Urothelium cell line (cell line): ENCODE data around the gene CCM2L.

ENCODE experiments used
- DNase-seq: peaks from one replicate; pipeline ENCODE4 v3.0.0; 2011; ENCODE audit warnings: low spot score, mixed read lengths
- FAIRE-seq: peaks from 2 replicates; lab custom pipeline; 2011; peaks lifted over from hg19 to GRCh38; lab: Jason Lieb, UNC

The CCM2L gene

DNA sequence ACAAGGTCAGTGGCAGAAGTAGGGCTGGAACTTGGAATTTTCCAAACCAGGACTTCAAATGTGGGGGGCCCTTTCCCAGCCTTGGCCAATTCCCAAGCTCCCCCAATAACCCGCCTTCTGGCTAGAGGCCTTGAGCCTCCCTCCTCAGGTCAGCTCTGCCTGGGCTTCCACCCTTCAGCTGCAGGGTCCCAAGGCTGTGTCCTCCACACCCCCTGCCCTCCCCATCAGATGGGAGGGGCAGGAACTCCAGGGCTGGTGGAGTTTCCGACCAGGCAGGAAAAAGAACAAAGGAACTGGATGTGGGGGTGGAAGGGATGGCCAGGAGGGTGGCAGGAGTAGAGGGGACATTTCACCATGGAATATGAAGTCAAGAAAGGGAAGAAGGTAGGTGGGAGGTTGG is at the start of gene CCM2L:
Gene CCM2L (plus strand): TSS at position 338 of the 400 bp plus-strand sequence. CDS start 17 bp downstream, at position 355.
- FAIRE-seq (no peak), DNase-seq (no peak)

GRCh38 chr20:31962761-31963160 is 47.5 kb upstream of the CCM2L start:
- no peak for FAIRE-seq

DNA sequence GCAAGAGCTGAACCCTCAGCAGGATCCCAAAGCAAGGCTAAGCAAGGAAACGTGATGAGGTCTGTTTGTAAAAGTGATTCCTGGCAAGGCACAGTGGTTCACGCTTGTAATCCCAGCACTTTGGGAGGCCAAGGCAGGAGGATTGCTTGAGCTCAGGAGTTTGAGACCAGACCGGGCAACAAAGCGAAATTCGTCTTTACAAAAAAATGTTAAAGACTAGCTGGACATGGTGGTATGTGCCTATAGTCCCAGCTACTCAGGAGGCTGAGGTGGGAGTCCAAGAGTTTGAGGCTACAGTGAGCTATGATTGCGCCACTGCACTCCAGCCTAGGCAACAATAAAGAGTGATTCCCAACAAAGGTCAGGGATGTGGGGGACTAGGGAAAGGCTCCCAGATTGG is 46.3 kb upstream of the CCM2L start:
- DNase-seq (no peak), FAIRE-seq (no peak)

More at GRCh38 chr20:31962761-31963160, 47.5 kb upstream of the CCM2L start:
- DNase-seq = no peak

DNA sequence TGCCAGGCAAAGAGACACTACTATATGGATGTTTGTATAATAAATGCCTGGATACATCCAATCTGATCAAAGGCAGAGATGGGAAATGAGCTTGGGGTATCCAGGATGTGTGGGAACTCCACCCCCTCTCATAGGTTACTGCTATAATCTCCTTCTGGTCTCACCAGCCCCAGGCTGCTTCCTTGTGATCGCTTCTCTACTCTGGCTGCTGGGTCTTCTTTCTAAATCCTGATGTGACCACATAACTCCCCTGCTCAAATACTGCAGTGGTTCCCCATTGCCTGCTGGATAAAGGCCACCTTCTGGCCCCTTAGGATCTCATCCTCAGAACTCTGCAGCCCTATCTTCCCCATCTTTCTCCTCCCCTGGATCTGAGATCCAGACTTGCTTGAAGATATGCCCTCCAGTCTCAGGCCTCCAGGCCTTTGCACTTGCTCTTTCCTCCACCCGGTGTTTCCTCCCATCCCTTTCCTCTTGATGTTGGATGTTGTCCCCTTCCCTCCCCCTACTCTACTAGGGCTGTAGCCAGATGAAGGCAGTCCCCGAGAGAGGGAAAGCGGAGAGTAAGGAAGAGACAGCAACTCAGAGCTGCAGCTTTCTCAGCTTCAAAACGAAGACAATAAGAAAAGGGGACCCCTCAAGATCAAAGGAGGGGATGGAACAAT is 43.1 kb upstream of the CCM2L start:
- FAIRE-seq = no peak
- no peak for DNase-seq

DNA sequence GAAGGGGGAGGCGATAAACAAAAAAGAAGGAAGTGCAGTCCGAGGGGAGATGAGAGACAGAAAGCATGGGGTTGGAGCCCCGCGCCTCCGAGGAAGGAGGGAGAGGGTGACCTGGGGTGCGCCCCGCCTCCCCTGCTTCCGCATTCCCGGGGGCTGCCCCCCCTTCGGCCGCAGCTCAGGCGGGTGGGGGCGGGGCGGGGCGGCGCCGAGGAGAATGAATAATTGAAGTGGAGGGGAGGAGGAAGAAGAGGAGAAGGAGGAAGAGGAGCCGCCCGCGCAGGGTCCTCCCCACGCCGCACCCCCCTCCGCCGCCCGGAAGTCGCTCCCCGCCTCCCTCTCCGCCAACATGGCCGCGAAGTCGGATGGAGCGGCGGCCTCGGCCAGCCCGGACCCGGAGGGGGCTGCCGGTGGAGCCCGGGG is 42.4 kb upstream of the CCM2L start, which contains the start of gene XKR7:
Gene XKR7 (plus strand): TSS at position 322 of the 420 bp plus-strand sequence. CDS start 25 bp downstream, at position 347.
- FAIRE-seq = no peak
- DNase-seq = no peak

DNA sequence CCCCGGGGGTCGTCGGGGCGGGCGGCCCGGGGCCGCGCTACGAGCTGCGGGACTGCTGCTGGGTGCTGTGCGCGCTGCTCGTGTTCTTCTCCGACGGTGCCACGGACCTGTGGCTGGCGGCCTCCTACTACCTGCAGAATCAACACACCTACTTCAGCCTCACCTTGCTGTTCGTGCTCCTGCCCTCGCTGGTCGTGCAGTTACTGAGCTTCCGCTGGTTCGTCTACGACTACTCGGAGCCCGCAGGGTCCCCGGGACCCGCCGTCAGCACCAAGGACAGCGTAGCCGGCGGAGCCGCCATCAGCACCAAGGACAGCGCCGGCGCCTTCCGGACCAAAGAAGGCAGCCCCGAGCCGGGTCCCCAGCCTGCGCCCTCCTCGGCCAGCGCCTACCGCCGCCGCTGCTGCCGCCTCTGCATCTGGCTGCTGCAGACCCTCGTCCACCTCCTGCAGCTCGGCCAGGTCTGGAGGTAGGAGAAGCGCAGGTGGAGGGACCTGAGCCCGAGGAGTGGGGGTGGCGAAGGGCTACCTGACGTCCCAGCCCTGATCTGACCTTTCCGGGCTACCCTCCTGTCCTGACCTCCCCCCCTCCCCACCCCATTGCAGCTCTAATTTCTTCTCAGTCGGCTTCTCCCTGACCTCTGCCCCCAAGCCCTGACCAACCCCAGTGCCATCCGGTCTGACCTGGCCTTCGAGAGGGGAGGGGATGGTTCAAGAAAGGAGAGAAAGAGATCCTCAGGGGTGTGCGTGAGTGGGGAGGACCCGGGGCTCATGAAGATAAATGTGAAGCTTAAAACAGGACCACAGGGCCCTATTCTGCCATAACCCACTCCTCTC is 41.7 kb upstream of the CCM2L start:
- DNase-seq (peak; percentile 95), FAIRE-seq (no peak)

DNA sequence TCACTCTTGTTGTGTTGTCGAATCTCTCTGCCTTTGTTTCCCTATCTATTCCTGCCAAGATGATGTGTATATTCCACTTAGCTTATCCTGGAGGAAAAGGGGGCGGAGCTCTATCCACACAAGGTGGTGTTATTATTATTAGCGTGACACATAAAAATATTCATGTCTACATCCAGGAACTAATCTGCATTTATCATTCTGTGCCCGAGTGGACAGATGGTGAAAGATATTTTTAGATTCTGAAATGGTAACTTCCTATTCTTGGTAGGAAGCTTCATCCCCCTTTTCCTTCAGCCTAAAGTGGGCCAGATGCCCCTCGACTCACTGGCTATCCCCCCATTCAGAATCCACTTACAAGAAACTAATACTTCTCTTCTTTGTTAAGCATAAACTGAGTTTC is 40.2 kb upstream of the CCM2L start:
- no peak for DNase-seq
- no peak for FAIRE-seq

- FAIRE-seq (no peak), DNase-seq (no peak)
These were observed 37.7 kb upstream of the CCM2L start for GRCh38 chr20:31972471-31973021.

DNA sequence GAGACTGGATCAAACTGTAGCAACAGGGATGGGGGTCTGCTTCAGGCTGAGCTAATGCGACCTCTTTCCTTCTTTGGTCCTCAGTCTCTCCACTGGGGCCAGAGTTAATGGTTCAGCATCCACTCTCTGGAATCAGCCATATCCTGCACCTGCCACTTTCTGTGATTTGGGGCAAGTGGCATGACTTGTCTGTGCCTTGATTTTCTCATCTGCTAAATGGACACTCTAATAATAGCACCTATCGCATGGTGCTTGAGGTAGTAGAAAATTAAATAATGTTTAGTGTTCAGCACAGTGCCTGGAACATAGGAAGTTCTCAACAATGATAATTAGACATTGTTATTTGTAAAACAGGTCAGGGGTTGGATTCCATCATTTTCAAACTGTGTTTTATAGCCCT is 35.9 kb upstream of the CCM2L start:
- FAIRE-seq (no peak), DNase-seq (no peak)

GRCh38 chr20:31974951-31975487 is 35.2 kb upstream of the CCM2L start:
- FAIRE-seq = no peak
- no peak for DNase-seq

DNA sequence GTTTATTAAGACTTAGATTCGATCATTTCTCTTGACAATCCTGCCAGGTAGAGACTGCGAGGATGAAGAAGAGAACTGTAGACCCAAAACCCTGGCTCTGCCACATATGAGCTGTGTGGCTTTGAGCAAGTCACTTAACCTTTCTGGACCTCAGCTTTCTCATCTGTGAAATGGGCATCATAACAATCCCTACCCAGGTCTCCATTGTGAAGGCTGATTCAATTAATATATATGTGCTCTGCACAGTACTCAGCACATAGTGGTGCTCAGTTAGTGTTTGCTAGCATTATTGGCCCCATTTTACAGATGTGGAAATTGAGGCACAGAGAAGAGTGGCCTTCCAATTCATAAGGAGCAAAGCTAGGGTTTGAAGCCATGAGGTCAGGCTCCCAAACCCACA is 34.4 kb upstream of the CCM2L start:
- FAIRE-seq (no peak), DNase-seq (no peak)

GRCh38 chr20:31977080-31977479 is 33.2 kb upstream of the CCM2L start:
- DNase-seq (no peak), FAIRE-seq (no peak)

DNA sequence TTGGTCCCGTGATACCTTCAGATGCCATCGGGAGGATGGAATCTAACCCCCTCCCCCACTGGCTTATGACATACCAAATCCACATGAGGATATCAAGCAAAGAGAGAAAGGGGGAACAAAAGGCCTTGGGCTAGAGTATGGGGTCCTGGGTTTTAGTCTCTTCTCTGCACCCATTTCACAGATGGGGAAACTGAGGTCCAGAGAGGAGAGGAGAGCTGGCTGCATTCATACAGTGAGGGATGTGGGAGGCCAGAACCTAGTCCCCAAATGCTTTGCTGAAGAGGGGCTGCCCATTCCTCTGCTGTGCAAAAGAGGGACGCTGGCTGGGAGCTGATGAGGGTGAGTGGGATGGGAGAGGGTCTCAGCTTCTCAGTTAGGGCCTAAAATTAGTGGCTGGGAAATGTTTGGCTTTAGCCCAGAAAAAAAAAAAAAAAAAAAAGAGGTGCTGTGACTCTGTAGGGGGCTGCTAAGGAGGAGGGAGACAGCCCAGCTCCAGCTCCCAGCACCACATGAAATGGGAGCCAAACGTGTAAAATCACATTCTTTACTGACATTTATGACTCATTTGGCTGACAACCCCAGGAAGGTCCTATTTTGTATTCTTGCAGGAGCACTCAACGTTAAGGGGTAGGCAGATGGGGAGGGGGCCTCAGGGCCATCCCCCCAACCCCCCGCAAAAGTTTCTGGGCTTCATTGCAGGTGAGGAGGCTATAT is 30.4 kb upstream of the CCM2L start:
- FAIRE-seq = no peak

GRCh38 chr20:31981784-31982183 is 28.5 kb upstream of the CCM2L start:
- FAIRE-seq (no peak), DNase-seq (no peak)

More for the DNA sequence above, 30.4 kb upstream of the CCM2L start:
- DNase-seq = no peak

DNA sequence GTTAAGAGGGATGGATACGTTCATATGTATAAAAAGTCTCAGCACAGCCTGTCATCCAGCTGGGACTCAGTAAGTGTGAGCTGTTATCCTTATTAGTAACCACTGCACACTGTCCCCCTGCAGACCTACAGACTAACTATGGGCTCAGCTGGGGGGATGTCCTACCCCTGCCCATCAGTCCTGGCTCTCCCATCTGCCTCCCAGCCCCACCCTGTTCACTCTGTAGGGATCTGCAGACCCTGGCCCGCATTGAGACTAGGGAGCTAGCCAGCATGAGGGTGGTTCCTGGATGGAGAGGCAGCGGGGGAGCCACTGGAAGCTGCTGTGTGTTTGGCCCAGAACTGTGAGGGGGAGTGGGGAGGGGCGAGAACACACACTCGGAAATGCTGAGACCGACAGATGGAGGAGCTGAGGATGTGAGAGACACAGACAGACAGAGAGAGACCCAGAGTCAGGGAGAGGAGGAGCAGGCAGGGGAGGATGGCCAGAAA is 25.2 kb upstream of the CCM2L start:
- no peak for FAIRE-seq
- DNase-seq = no peak

DNA sequence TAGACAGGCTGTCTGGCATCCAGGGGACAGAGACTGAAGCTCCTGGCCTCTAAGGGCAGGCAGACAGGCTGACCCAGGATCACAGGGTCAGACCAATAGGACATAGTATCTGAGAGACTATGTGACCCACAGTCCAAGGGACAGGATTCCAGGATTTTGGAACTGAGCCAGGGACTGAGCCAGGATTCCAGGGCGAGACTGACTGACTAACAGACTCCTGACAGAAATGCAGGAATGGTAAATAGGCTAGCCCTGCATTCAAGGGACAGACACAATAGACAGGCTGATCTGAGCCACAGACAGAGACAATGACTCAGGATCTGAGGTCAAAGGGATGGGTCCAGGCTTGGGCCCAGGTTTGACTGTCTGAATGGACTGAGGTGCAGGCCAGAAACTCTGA is 22.5 kb upstream of the CCM2L start:
- DNase-seq = peak; percentile 67
- FAIRE-seq = peak; percentile 67

DNA sequence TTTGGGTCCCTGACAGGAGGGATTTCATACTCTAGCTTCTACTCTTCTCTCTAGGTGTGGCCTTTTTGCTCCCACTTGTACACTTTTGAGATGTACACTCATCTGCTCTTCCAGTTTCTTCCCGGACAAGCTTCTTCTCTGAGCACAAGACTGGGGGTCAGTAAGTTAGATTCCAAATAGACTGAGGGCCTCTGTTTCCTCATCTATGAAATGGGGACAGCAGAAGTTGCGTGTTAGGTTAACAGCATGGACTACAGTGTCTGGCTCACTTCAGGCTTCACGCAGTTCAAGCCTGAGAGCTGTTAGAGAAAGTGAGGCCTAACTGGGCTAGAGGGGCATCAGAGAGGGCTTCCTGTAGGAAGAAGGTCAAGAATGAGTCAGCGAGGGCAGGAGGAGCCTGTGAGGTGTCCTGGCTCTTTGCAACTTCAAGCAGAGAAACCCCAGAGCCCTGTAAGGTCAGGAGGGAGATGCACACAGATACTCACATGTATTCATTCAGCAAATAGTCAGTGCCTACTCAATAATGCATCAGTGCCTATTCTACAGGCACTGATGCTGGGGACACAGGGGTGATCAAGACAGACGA is 21.7 kb upstream of the CCM2L start:
- no peak for FAIRE-seq
- no peak for DNase-seq

DNA sequence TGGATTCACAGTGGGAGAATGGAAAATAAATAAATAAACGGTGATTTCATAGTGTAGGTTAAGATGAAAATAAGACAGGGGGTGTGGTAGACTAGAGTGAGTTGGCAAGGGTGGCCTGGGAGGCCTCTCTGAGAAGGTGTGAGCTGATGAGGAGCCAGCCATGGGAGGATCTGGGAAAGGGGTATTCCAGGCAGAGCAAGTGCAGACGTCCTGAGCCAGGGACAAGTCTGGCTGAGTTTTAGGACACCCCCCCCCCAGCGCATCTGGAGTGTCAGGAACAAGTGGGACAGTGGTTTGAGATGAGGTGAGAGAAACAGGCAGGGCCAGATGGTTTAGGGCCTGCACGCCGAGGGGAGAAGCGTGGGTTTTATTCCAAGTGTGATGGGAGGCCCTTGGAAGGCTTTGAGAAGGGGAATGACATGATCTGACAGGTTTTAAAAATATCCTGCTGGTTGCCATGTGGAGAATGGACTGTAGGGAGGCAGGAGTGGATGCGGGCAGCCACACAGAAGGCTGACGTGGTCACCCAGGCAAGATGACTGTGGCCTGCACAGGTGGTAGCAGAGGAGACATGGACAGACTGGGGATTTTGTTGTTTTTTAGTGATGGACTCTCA is 21.1 kb upstream of the CCM2L start:
- FAIRE-seq (no peak), DNase-seq (no peak)

DNA sequence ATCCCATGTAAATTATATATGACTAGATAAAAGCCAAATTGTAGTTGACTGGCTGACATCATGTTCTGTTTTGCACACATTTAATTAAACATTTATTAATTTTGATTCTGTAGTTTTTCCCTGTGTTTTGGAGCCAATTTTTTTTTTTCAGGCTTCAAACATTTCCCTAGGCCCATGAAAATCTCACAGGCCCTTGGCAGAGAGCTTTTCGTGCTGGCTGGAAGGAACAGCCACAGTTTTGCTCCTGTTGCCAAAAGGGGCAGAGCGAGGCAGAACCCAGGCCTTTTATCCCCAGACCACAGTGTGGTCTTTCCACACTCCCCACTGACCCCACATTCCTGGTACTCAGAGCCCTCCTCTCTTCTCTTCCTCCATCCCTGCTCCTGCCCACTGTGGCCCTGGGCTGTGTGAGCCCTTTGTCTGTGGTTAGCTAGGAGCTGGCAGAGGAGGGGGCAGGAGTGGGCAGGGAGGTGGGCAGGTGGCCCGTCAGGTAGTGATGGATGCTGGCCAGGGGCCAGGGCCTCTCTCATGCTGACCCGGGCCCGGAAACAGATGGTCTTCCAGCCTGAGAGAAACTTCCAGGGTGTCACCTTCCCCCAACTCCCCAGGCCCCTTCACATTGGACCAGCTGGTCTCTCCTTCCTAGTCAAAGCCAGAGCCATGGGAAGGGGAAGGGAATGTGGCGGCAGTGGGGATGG is 19.4 kb upstream of the CCM2L start:
- FAIRE-seq = no peak
- no peak for DNase-seq
